DMS53 treated with DMSO at 0.1 percent for 48 hours (cell line): Measurements from ENCODE around the gene PAFAH2.
"Not testable (repeated sequence)": the region's sequence is repeated elsewhere in the genome, so short reads cannot be mapped to it uniquely, and the experiment has no call there.

Source experiments
- DNase-seq: peaks from one replicate; lab custom pipeline; 2025; ENCODE audit not compliant: unreplicated experiment; lab: John Stamatoyannopoulos, UW

The PAFAH2 gene

DNA sequence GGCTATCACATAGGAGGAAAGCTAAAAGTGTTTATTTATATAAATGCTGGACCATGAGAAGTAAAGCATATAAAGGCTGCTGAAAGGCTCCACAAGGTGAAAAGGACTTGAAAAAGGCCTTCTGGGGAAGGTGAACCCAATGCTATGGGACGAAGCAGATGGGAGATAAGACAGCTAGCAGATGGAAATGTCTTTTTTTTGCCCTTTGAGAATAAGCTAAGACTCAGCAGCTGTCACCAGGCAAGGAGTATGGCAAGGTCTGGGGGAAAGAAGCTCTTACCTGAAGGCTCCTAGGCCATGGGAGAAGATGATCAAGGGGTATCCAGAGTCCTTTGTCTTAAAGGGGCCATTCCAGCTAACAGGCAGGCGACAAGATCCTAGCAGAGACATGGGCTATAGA lies 9.9 kb downstream of the PAFAH2 start:
- no peak for DNase-seq

DNA sequence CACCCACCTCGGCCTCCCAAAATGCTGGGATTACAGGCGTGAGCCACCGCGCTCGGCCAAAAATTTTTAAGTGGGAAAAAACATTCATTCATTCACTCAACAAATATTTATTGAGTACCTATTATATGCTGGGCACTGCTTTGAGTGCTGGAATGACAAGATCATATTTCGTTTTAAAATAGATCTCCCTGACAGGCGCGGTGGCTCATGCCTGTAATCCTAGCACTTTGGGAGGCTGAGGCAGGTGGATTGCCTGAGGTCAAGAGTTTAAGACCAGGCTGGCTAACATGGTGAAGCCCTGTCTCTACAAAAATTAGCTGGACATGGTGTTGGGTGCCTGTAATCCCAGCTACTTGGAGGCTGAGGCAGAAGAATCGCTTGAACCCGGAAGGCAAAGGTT lies 11.1 kb downstream of the PAFAH2 start:
- not testable (repeated sequence) for DNase-seq

DNA sequence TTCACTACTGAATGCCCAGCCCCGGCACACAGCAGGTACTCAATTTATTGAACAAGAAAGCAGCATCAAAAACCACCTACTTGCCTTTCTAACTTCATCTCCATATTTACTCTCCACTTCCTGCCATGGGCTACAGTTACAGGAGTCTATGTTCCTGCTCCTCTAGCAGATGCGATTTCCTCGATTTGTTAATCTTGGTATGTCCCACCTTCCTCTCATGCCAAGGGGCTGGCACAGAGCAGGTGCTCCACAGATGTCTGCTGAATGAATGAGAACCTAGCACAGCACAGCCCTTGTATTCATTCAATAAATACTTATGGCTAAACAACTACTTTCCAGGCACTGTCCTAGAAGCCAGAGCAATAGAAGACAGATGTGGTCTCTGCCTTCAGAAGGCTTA lies 12.2 kb downstream of the PAFAH2 start:
- no peak for DNase-seq

DNA sequence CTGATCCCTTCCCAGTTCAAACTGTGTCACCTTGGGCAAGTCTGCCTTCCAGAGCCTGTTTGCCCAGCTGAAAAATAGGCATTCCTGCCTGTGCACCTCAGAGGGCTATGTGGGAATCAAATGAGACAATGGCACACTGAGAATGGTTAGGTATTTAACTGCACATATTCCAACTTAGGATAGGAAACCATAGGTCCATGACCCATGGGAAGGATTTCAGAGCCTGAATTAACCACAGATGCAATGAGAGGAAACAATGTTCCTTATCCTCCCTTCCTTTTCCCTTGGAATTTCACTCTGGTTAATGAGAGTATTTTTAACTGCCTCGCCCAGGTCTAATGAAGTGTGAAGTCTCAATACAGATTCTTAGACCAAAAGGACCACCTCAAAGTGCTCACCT lies 12.7 kb downstream of the PAFAH2 start:
- no peak for DNase-seq

DNA sequence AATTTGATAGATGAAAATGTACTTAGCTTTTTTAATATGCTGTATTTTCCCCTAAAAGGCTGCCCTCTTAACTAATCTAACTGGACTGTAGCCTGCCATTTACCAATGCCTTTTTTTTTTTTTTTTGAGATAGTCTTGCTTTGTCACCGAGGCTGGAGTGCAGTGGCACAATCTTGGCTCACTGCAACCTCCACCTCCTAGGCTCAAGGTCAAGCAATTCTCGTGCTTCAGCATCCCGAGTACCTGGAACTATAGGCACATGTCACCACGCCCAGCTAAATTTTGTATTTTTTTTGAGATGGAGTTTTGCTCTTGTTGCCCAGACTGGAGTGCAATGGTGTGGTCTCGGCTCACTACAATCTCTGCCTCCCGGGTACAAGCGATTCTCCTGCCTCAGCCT lies 18.7 kb downstream of the PAFAH2 start:
- DNase-seq, result no peak

DNA sequence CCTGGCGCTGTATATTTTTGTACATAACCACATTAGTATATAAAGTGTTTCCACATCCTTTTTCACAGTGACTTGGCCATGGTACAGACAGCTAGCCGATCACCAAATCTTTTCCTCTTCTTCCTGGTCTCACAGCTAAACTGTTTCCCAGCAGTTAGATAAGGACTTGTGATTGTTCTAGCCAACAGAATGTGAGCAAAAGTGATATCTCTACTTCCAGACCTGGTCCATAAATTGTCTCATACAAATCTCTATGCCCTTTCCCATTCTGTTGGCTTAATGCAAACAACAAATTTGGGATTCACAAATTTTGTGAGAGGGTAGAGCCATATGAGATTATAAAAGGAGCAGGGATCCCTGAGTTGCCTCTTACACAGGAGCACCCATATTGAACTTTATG lies 19.5 kb downstream of the PAFAH2 start:
- DNase-seq, result no peak

DNA sequence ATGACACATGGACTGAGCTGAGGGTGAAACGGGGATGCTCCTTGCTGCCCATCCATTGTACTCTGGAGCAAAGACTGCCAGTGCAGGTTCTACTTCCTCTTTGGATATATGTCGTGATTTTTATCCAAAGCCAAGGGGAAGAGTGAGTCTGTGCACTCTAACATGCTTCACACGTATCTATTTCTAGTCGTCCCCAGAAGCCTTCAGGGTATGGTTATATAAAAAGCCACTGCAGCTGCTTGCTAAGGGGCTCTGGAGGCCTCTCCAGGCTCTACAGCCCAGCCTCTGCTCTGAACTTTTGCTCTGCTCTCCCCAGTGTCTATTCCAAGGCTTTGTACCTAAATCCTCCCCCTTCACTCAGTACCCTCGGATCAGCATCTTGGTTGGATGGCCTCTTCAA lies 20.1 kb downstream of the PAFAH2 start:
- no peak for DNase-seq

DNA sequence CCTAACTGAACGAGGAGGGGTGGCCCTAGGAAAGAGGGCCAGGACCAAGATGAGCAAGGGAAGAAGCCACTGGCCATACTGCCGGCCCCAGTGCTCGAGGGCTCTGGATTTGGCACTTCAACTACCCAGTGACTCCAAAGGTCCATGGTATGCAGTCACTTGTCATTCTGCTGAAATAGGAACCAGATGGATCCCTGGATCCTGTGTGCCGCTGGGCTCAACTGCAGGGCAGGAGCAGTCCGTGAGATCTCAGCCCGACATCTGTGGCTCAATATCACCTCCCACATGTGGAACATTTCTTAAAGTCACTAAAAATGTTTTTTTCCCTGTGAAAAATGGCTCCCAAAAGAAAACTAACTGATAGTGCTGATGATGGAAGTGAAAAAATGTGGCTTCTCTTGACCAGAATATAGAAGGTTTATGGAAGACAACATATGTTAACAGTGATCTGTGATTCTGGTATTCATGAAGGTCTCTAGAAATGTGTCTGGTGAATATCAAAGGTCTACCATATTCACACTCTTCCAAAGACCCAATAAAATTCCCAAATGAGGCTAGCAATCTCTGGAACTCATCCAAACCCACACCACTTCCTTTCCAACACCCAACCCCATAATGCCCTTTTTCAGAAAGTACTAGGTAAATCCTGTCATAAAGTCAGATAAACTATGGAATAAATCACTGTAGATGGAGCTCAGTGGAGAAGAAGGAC lies 24.1 kb downstream of the PAFAH2 start:
- no peak for DNase-seq

DNA sequence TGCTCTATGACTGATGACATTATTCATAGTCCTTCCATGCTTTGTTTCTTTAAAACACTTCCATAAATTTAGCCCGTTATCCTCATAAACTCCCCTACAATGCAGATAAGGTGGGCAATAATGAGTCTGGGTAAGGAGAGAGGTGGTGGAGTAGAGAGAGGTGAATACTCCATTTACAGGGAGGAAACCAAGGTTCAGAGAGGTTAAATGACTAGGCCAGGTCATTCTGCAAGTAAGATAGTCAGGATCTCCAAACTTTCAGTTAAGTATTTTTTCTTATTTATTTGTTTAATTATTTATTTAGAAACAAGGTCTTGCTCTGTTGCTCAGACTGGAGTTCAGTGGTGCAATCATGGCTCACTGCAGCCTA lies 26.1 kb downstream of the PAFAH2 start:
- DNase-seq, result no peak

DNA sequence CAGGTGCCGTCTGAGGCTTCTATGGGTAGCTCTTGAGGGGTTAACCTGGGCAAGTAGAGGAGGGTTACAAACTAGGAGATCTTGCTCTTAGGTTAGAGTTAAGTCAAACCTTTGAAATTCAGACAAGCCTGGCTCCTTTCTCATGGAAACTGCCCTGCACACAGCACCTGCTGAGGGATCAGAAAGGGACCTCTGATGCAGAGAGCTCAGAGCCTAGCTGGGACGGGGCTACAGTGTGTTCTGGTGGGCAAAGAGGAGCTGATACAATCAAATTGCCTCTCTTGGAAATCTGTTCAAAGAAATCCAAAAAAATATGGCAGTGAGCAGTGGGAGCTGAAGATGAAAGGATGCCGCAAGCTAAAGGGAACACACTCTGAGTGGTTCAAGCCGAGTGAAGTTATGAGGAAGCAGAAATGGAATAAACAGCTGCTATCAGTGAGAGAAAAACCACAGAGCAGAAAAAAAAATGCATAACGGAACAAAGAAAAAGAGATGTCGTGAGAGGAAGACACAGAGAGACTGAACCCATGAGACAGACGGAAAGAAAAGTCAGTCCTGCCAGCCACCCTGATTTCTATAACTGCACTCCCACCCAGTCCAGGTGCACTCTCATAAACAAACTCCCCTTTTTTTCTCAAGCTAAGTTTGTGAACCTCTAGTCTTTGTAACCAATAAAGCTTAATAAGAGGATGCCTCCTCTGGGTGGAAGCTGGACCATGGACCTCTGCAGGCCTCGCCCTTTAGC lies 26.6 kb downstream of the PAFAH2 start:
- DNase-seq, result no peak

DNA sequence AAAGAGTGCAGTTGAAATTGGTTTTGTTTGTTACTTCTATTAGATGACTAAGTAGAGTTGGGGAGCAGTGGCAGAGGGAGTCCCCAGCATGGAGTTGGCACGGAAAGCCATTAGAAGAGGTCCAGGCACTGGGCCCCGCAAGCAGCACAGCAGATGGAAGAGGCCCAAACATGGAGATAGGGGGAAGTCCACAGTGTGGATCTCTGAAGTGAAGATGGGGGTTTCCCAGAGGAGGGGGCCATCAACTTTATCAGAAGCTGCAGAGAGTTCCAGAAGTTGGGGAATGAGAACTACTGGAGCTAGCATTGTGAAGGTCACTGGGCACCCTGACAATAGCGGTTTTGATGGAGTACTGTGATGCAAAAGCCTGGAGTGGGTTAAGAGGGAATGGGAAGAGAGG lies 30.6 kb downstream of the PAFAH2 start:
- DNase-seq, result no peak

DNA sequence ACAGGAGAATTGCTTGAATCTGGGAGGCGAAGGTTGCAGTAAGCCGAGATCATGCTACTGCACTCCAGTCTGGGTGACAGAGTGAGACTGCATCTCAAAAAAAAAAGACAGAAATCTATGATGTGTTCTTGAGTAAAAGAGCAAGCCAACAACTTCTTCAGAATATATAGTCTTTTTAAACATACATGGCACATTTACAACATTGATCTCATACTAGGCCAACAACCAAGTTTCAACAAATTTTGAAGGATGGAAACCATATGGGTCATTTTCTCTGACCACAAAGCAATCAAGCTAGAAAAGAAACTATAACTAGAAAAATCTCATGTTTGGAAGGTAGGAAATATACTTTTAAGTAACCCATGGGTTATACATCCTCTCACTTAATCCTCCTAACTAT lies 38.3 kb downstream of the PAFAH2 start:
- DNase-seq, result no peak

DNA sequence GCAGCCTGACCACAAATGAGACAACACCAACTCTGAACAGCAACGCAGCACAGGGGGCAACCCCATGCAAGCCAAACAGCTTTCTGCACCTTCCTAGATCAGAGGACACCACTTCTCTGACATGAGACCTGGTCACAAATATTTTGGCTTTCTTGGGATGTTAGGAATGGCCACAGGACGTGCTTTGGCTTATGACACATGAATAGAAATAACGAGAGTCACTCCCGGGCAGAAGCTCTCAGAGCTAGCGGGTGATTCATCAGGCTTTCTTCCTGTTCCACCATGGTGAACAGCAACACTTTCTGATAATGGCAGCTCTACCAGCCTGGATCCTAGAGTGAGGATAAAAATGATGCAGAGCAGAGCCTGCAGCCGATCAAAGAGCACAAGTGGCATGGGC lies 39.4 kb downstream of the PAFAH2 start:
- no peak for DNase-seq

DNA sequence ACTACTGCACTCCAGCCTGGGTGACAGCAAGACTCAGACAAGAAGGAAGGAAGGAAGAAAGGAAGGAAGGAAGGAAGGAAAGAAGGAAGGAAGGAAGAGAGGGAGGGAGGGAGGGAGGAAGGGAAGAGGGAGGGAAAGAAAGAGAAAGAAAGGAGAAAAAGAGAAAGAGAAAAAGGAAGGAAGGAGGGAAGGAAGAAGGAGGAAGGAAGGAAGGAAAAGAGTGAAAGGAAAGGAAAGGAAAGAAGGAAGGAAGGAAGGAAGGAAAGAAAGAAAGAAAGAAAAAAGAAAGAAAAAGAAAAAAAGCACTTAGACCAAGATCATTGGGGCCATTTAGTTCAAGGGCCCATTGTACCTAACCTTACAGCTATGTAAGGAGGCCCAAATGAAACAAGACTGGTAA lies 42.3 kb downstream of the PAFAH2 start:
- no peak for DNase-seq

DNA sequence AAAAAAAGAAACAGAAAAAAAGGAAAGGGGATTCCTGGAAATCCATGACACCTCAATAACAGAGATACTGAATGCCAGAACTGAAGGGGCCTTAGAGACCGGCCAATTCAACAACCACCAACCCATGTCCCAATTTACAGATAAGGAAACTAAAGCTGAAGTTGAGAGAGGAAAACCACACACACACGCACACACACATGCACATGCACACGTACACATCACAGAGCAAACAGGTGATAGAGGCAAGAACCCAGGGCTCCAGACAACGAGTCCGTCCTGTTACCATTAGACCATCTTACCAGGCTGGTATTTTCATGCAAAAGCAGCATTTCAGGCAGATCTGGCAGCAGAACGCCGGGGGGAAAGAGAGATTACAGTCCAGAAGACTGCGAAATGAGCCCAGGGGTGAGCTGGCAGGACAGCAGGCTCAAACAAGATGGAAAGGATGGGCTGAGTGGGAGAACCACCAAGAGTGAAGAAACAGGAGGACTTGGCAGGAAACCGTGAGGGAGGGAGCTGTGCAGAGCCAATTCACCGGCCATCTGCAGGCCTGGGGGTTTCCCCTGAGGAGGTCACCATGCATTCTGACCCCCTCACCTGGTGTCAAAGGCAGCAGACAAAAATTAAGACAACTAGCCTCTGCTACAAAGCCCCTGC lies 43.5 kb downstream of the PAFAH2 start:
- no peak for DNase-seq

DNA sequence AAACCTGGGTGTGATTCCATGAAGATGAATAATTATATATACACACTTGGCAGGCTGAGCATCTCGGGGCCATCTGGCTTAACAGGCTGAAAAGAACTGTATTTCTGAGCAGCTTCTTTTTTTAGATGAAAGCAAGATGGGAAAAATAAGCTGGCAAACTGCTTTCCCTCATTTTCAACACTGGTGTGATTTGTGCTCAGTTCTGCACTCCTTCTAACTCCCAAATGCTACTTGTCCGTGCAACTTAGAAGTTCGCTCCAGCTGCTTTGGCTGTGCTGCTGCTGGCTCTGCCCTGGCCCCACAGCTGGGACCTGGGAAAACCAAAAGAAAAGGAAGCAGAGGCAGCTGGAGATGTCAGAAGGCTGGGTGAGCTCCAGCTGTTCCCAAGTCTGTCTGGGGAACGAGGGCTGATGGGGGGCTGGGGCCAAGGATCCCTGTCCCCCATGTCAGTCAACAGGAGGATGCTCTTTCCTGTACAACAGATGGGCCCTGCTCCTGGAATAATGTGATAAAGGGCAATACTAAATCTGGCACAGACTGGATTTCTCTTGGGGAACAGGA lies 44.9 kb downstream of the PAFAH2 start:
- no peak for DNase-seq

DNA sequence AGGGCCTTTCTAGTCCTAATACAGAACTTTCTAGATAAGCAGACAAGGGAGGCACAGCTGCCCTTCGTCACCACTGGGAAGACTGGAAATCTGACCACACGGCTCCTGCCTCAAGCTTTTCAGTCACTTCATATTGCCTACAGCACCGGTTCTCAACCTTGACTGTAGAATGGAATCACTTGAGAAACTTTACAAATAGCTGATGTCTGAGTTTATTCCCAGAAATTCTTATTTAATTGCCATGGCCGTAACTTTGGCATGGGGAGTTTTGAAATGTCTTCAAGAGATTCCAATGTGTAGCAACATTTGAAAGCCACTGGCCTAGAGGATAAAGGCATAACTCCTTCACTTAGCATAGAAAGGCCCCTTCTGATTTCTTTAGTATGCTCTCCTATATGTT lies 49.2 kb downstream of the PAFAH2 start:
- no peak for DNase-seq

DNA sequence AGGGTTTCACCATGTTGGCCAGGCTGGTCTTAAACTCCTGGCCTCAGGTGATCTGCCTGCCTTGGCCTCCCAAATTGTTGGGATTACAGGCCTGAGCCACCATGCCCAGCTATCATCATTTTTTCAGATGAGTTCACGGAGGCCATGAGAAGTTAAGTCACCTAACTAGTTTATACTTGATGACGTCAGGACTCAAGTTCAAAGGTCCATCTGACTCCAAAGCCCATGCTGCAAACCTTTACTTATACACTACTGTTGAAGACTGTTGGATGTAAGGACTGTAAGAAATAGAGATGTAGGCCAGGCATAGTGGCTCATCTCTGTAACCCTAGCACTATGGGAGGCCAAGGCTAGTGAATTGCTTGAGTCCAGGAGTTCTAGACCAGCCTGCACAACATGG lies 50.8 kb downstream of the PAFAH2 start:
- DNase-seq, result no peak

DNA sequence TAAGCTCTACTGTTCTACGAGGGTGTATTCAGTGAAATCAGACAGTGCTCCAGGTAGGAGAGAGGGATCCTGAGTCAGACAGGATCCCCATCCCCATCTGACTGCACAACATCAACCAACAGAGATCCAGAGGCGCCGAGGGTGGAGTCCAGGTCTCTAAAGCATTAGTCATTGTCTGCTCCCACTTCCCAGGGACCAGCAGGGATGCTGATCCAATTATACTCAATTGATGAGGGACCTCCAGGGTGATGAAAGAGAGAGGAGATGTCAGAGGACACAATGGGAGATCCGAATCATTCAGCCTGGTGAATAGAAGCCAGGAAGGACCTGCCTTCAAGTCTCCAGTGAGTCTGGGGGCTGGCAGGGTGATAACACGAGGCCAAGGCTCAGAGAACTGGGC lies 52.1 kb downstream of the PAFAH2 start:
- no peak for DNase-seq

DNA sequence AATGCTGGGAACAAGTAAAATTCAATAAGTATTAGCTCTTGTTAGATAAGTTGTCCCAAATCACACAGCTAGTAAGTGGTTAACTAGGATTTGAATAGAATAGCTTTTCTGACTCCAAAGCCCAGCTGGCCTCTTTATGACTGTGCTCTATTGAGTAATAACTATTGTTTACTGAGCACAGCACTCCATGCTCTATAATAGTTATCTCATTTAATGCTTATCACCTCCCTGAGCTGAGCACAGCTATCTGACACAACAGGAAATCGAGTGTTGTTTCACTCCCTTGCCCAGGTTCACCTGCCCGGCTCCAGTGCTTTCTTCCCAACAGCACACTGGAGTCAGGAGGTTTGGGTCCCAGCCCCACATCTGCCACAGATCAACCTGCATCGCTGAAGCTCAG lies 52.9 kb downstream of the PAFAH2 start:
- DNase-seq, result no peak

DNA sequence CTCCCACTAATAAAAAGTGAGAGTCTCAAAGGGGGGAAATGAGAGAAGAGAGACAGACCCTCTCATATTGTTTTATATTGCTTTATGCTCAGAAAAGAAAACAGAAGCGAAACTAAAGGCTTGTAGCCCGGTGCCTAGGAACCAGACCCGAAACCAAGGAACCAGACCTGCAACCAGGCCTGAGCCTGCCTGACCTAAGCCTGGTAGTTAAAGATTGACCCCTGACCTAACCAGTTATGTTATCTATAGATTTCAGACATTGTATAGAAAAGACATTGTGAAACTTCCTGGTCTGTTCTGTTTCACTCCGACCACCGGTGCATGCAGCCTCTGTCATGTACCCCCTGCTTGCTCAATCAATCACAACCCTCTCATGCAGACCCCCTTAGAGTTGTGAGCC lies 54.4 kb downstream of the PAFAH2 start:
- not testable (repeated sequence) for DNase-seq

DNA sequence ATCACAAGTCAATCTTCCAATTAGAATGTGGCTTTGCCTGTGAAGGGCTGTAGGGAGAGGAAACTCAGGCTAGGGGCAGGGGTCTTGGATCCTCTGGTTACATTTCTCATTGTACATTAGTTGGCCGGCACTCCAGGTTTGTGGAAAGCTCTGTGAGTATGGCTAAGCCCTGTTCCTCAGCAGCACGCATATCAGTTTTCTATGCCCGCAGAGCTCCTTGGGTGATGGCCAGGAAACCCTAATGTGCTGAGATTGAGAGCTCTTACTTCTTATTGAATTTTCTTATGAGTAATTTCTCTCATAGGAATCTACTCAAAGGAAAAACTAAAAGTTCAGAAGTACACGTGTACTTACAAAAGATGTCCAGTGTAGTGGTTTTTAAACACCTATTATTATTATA lies 60.9 kb downstream of the PAFAH2 start:
- DNase-seq, result no peak
